ENCODE data around the gene SAMD4A.
"Not testable (repeated sequence)": the region's sequence is repeated elsewhere in the genome, so short reads cannot be mapped to it uniquely, and the experiment has no call there.

Gene SAMD4A

GRCh38 chr14:54739514-54739913 lies 172.6 kb downstream of the SAMD4A start:
- DNase-seq: no peak

GRCh38 chr14:54742492-54743350 lies 175.8 kb downstream of the SAMD4A start:
- no peak for DNase-seq

GRCh38 chr14:54743382-54743781 lies 176.5 kb downstream of the SAMD4A start:
- no peak for DNase-seq

GRCh38 chr14:54746019-54746418 lies 179.1 kb downstream of the SAMD4A start:
- no peak for DNase-seq

GRCh38 chr14:54747616-54748015 lies 180.7 kb downstream of the SAMD4A start:
- no peak for DNase-seq

- no peak for DNase-seq
These were observed 182.3 kb downstream of the SAMD4A start for GRCh38 chr14:54749180-54749579.

GRCh38 chr14:54749727-54750126 lies 182.8 kb downstream of the SAMD4A start:
- DNase-seq: no peak

GRCh38 chr14:54752611-54753010 lies 185.7 kb downstream of the SAMD4A start:
- DNase-seq: not testable (repeated sequence)

- not testable (repeated sequence) for DNase-seq
These were observed 186.5 kb downstream of the SAMD4A start for GRCh38 chr14:54753396-54753795.

GRCh38 chr14:54754116-54754622 lies 187.2 kb downstream of the SAMD4A start:
- no peak for DNase-seq

- no peak for DNase-seq
These were observed 187.9 kb downstream of the SAMD4A start for GRCh38 chr14:54754623-54755386.

GRCh38 chr14:54756656-54757392 lies 189.9 kb downstream of the SAMD4A start:
- DNase-seq: no peak

GRCh38 chr14:54758041-54758440 lies 191.1 kb downstream of the SAMD4A start:
- no peak for DNase-seq

GRCh38 chr14:54759982-54760585 lies 193.2 kb downstream of the SAMD4A start:
- no peak for DNase-seq

GRCh38 chr14:54760866-54761575 lies 194.1 kb downstream of the SAMD4A start:
- DNase-seq: no peak

- no peak for DNase-seq
These were observed 194.9 kb downstream of the SAMD4A start for GRCh38 chr14:54761835-54762234.

GRCh38 chr14:54762296-54762695 lies 195.4 kb downstream of the SAMD4A start:
- no peak for DNase-seq

- DNase-seq: no peak
These were observed 196.8 kb downstream of the SAMD4A start for GRCh38 chr14:54763761-54764160.

- no peak for DNase-seq
These were observed 199.6 kb downstream of the SAMD4A start for GRCh38 chr14:54766276-54767138.

GRCh38 chr14:54767139-54767431 lies 200.2 kb downstream of the SAMD4A start:
- DNase-seq: no peak

GRCh38 chr14:54767450-54767849 lies 200.5 kb downstream of the SAMD4A start:
- DNase-seq: no peak
